HG03457 (cell line): ENCODE data around the gene DLG4.
"Not testable (repeated sequence)": the region's sequence is repeated elsewhere in the genome, so short reads cannot be mapped to it uniquely, and the experiment has no call there.

Experiments
- ATAC-seq: cut with Tn5 transposase; IDR thresholded peaks from one replicate; pipeline ENCODE4 v1.9.1; 2021; ENCODE audit warnings: moderate number of reproducible peaks; ENCODE audit not compliant: unreplicated experiment

The DLG4 gene

DNA sequence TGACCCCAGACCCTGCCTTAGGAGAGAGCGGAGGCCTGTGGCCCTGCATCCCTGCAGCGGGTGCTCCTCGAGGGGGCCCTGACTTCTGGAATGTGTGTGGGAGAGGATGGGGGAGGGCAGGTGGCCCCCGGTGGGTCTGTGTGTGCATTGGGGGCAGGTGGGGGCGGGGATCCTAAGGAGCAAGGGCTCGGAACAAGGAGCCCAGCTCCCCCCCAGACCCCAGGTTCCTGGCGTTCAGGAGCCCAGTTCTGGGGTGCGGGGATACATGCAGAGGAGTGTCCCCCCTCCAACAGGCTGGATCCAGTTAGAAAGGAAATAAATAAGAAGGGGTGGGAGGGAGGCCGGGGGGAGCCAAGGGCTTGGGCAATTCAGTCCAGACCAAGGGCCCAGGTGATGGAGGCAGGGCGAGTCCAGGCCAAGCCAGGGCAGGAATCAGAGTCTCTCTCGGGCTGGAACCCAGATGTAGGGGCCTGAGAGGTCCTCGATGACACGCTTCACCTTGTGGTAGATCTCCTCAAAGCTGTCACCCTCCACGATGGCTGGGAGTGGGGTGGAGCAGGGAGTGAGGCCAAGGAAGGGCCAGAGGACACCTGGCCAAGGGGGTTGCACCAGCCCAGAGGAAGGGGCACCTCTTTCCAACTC is 29.2 kb downstream of the DLG4 start:
- ATAC-seq = no peak

DNA sequence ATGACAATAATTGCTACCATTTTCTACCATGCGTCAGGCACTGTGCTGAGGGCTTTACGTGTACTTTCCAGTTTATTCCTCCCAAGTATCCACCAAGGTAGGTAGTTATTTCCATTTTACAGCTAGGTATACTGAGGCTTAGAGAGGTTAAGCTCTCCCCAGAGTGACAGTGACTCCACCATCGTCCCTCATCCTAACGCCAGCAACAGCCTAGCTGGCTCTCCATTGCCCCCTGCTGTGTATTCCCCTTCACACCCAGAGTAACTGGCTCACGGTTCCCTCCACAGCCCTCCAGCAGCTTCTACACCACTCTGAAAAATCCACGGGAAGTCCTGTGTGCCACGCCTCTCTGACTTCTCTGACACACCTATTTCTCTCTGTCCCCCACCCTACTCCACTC is 33.4 kb downstream of the DLG4 start:
- no peak for ATAC-seq

DNA sequence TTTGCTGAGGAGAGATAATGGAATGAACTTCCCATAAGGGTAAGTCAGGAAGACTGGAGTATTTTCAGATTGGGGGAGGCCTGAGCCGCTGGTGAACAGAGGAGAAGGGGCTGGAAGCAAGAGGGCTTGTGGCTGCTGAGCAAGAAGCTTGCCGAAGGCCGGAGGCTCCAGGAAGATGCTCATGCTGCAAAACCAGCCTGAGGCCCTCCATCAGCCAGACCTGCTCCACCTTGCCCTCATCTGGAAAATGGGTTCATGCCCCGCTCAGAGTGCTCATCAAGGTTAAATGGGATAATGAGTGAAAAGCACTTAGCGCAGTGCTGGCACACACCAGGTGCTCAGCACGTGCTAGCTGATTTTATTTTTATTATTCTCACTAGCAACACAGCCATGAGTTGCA is 35.0 kb downstream of the DLG4 start:
- ATAC-seq = no peak

DNA sequence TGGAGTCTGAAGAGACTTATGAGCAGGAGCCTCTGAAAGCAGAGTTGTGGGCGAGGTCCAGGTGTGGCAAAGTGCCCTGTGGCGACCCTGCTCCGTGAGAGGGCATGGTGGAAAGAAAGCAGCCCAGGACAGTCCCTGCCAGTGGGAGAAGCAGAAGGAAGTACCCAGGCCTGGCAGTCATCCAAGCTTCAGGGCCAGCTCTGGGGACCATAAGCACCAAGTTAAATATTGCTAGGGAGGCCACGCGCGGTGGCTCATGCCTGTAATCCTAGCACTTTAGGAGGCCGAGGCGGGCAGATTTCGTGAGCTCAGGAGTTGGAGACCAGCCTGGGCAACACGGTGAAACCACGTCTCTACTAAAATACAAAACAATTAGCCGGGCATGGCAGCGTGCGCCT is 35.5 kb downstream of the DLG4 start:
- no peak for ATAC-seq

GRCh38 chr17:7183433-7184090 is 36.1 kb downstream of the DLG4 start:
- ATAC-seq = no peak

GRCh38 chr17:7182101-7182500 is 37.5 kb downstream of the DLG4 start:
- ATAC-seq = not testable (repeated sequence)

- no peak for ATAC-seq
Observed at GRCh38 chr17:7179317-7180254, 40.0 kb downstream of the DLG4 start, which contains the start of gene ASGR1. TSS of gene ASGR1 (minus strand) at chr17:7179370. CDS start at chr17:7178563, 807 bp downstream.

DNA sequence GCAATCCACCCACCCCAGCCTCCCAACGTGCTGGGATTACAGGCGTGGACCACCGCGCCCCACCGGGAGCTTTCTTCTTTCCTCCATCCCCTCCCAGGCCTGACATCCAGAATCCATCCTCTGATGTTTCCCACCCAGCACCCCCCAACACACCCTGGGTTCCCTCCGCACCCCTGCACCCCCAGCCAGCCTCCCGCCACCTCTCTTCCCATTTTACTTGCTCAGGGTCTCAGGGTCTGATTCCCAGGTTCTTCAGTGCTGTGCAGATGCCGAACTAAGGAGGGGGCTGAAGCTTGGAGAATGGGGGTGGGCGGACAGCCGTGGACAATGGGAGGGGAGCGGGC is 40.7 kb downstream of the DLG4 start:
- ATAC-seq = no peak

- no peak for ATAC-seq
Observed at GRCh38 chr17:7177954-7178477, 41.6 kb downstream of the DLG4 start.

DNA sequence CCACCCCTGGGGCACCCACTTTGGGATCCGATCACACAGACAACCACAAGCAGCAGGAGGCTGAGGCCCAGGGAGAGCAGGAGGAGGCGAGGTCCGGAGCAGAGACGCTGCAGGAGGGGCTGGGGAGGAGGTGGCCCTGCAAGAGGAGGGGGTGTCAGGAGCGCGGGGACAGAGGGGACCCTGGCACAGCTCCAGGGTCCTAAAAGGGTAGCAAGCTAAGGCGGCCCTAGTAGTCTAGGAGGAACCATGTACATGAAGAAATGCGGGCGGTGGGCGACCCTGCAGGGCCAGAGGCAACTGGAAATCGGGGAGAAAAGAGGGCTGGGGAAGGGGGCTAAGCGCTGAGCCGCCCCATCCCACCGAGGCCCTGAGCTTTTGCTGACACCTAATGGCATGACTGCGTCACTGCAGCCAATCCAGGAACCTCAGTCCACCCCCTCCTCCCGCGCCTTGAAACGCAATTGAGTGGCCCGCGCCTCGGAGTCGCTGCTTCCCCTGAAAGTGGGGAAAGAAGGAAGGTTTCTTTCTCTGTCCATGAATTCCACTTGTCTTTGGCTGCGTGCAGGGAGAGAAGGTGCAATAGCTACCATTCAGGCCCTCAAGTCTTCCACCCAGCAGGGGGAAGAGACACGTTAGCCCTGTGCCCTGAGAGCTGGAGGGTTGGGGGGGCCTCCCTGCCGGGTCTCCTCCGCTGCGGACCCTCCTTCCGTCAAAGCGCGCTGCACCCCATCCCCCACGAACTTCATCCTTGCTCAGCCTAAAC is 42.3 kb downstream of the DLG4 start:
- ATAC-seq = no peak

DNA sequence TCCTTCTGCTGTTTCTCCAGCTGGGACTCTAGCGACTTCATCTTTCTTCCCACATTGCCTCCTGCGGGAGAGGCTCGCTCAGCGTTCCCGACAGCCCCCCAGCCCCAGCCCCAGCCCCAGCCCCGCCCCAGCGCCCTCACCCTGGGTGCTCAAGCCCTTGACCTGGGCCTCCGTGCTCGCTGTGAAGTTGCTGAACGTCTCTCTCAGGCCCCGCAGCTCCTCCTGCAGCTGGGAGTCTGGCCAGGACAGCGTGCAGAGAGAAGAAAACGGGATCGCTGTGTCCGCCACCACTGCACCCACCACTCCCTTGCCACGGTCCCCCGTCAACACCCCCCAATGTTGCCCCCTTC is 42.8 kb downstream of the DLG4 start:
- no peak for ATAC-seq

DNA sequence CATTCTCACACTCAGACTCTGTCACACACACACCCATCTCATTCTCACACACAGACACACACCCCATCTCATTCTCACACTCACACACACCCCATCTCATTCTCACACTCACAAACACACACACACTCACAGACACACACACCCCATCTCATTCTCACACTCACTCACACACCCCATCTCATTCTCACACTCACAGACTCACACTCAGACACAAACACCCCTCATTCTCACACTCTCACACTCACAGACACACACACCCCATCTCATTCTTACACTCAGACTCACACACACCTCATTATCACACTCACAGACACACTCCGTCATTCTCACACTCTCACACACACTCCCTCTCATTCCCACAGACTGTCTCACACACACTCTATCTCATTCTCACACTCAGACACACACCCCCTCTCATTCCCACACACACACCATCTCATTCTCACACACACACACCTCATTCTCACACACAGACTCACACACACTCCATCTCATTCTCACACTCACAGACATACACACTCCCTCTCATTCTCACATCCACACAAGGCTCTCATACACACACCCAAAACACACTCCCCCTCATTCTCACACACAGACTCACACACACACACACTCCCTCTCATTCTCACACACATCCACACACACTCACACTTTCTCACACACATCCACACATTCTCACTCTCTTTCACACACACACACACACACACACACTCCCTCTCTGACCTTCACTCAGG is 43.4 kb downstream of the DLG4 start:
- no peak for ATAC-seq

- no peak for ATAC-seq
Observed at GRCh38 chr17:7175330-7175733, 44.3 kb downstream of the DLG4 start.

DNA sequence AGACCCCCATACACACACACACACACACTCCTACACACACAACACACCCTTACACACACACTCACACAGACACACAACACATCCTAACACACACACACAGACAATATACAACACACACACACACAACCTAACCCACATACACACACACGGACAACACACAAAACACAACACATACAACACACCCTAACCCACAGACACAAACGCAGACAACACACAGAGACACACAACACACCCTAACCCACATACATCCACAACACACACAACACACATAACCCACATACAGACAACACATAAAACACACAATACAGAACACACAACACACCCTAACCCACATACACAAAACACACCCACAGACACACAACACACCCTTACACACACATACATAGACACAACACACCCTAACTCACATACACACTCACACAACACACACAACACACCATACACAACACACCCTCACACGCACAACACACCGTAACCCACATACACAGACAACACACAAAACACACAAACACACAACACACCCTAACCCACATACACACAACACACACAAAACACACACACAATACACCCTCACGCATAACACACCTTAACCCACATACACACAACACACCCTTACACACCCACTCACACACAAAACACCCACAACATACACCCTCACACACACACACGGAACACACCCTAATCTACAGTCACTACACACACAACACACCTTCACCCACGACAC is 44.9 kb downstream of the DLG4 start:
- ATAC-seq = no peak

DNA sequence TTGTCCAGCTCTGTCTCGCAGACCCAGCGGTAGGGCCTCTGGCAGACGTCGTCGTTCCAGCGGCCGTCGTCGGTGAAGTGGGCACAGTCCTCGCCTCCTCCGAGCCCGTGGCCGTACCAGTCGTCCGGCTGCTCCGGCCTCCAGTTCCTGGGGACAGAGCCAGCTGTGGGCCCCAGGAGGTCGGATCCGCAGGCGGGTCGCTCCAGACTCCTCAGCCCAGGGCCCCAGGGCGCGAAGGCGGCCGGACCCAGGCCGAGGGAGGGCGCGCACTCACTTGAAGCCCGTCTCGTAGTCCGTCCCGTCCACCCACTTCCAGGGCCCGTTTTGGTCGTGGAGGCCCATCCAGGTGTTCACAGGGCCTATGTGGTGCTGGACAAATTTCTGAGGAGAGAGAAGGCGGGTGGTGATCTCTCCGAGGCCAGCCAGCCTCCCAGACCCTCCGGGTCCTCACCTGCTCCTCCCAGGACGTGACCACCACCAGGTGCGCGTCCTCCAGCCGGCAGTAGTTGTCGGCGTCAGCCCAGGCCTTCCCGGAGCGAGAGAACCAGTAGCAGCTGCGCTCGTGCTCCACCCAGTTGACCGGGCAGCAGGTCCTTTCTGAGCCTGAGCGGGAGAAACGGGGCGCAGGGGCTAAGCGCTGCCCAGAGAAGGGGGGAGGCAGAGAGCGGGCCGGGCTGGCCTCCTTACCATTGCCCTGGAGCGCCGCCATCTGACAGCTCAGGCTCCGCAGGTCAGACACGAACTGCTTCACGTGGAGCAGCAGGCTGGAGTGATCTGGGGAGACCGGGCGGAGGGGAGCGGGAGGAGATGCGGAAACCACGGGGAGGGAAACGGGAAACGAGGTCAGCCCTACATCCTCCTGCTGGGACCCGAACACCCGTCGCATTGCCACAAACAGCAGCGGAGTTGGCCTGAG is 45.7 kb downstream of the DLG4 start:
- ATAC-seq = no peak

GRCh38 chr17:7172522-7173191 is 47.0 kb downstream of the DLG4 start:
- not testable (repeated sequence) for ATAC-seq

DNA sequence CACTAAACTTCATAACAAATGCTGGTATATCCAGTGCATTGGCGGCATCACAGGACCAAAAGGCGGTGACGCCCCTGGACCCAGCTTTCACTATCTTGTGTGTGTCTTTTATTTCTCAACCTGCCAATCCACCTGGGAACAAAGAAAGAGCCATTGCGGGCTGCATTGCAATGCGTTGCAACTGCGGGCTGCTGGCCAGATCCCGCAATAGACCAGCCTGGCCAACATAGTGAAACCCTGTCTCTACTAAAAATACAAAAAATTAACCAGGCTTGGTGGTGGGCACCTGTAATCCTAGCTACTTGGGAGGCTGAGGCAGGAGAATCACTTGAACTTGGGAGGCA is 50.1 kb downstream of the DLG4 start:
- ATAC-seq = not testable (repeated sequence)
